NCI-H510A treated with DMSO at 0.1 percent for 48 hours (cell line): ENCODE results near the gene SNRPB.

ENCODE experiments used
- DNase-seq: peaks from one replicate; lab custom pipeline; 2025; lab: John Stamatoyannopoulos, UW

SNRPB gene

DNA sequence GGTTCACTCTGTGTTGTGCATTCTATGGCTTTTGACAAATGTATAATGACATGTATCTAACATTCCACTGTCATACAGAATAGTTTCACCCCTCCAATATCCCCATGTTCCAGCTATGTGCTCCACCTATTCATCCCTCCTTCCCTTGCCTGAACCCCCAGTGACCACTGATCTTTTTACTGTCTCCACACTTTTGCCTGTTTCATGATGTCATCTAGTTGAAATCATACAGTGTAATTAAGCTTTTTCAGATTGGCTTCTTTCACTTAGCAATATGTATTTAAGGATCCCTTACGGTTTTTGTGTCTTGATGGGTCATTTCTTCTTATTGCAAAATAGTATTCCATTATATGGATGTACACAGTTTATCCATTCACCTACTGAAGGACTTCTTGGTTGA is 50.1 kb downstream of the SNRPB start:
- DNase-seq = no peak

DNA sequence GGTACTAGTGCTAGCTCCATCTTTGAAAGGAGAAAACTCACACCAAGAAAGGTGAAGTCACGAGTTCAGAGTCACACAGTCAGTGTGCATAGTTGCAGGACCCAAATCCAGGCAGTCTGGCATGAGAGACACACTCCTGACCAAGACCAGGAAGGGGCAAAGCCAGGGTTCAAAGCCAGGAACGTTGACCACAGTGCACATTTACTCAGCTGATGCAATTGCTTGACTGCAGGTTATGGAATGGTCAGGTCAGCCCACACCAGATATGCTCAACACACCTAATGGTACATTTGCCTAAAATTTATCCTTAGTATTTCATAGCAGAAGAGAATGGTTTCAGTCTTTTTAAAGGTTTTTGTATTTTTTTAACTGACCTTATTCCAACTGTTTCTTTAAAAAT is 52.2 kb downstream of the SNRPB start:
- no peak for DNase-seq

DNA sequence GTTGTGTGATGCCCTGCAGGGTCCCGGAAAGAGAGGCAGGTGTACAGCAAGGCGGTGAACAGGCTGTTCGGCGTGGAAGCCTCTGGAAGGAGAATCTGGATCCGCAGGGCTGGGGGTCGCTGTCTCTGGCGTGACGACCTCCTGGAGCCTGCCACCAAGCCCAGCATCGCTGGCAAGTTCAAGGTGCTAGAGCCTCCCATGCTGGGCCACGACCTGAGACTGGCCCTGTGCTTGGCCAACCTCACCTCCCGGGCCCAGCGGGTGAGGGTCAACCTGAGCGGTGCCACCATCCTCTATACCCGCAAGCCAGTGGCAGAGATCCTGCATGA is 53.4 kb downstream of the SNRPB start:
- DNase-seq = no peak

DNA sequence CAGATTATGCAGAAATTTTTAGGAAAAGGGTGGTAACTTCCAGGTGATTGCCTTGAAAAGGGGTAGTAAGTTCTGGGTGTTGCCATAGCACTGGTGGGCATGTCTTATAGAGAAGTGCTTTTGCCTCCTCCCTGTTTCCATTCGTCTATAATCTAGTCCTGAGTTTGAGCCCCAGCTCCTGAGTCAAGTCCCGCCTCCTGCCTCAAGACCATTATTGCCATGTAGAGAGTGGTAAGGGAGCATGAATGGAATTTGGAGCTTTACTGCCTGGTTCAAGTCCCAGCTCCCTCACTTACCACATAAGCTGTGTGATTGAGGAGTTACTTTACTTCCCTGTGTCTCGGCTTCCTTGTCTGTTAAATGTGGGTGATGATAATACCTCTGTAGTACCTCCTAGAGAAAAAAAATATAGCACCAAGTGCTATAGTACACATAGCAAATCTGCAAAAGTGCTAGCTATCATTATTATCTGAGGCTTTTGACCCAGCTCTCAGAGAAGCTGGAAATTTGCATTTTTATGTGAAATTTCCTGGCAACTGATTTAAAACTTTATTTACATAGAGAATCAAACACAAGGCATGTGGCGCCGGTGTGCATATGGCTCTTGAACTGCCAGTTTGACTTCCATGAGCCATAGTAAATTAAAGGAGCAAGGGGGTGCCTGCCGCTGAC is 53.9 kb downstream of the SNRPB start:
- DNase-seq = no peak
